A549 treated with ZK216348 at 1 μM for 4 hours (cell line): ENCODE results near the gene NBPF6. TPM values are rescaled to one million over a fixed set of nuclear protein-coding genes. Genes with fewer than 3 reads are reported as not detected.

ENCODE experiments used
- total RNA-seq: library from RNA; stranded (reverse); fragments of 200-300 nt; extraction: Qiagen RNA extraction; gene quantifications from 5 replicates; pipeline ENCODE4 v1.2.3, GENCODE V29; 2022; ENCODE audit warnings: low read depth

NBPF6 gene
- 0.26 TPM in 1 of 5 replicates, not detected in the others for total RNA-seq

GRCh38 chr1:108450043-108450442, at the start of gene NBPF6:
Gene NBPF6 (plus strand): TSS chr1:108450343. CDS start chr1:108450602, 259 bp downstream.

Other genes starting within 250 kb of the NBPF6 start
- gene SLC25A24, start 250.0 kb upstream of the NBPF6 start, total RNA-seq = 13.6 to 31.3 TPM (median 29.8 TPM) in 5 replicates
- gene NBPF4, start 206.3 kb upstream of the NBPF6 start, total RNA-seq = 0.08 to 0.14 TPM (median 0.13 TPM) in 4 of 5 replicates, not detected in the other
- 2.9 to 7.3 TPM (median 5.8 TPM) in 5 replicates for gene EEIG2, start 109.8 kb downstream of the NBPF6 start, total RNA-seq
- 4.0 to 5.3 TPM (median 4.3 TPM) in 5 replicates for gene HENMT1, start 210.8 kb downstream of the NBPF6 start, total RNA-seq
- 16.9 to 27.7 TPM (median 23.8 TPM) in 5 replicates for gene PRPF38B, start 242.0 kb downstream of the NBPF6 start, total RNA-seq